Measurements from ENCODE around the gene NOB1. TPM values are rescaled to one million over a fixed set of nuclear protein-coding genes. Genes with fewer than 3 reads are reported as not detected.

NOB1 gene
- total and polyA plus RNA-seq, 2 donors (not counting 1 experiment from before 2014, with no cell fraction given): 42.3 to 44.9 TPM

GRCh38 chr16:69804297-69804696, 49.6 kb upstream of the NOB1 start:
- H3K79me2 ChIP-seq (ENCODE audit: control insufficient read depth, insufficient read depth, low read length): peaks cover 20% of the 10 kb centered on the region
- no peaks in the 10 kb centered on the region for H3K4me1 Mint-ChIP-seq
- H3K4me3 Mint-ChIP-seq: no peak overlapping the region
- H3K27ac Mint-ChIP-seq: no peak overlapping the region
- no CpG with 5 or more reads among the region's 1 CpG for WGBS (ENCODE audit: insufficient coverage)
- H3K9me3 ChIP-seq (ENCODE audit: control extremely low read depth in 1 of 3, control insufficient read depth in 2 of 3, insufficient read depth in 1 of 3, low read length in 2 of 3): no peaks in the 10 kb centered on the region
- ATAC-seq (ENCODE audit: low read depth): no peak
- H2AFZ ChIP-seq (ENCODE audit: insufficient read depth, low read depth, low read length, poor library complexity, severe bottlenecking): no peak overlapping the region
- TF ChIP-seq, protein P1, sequence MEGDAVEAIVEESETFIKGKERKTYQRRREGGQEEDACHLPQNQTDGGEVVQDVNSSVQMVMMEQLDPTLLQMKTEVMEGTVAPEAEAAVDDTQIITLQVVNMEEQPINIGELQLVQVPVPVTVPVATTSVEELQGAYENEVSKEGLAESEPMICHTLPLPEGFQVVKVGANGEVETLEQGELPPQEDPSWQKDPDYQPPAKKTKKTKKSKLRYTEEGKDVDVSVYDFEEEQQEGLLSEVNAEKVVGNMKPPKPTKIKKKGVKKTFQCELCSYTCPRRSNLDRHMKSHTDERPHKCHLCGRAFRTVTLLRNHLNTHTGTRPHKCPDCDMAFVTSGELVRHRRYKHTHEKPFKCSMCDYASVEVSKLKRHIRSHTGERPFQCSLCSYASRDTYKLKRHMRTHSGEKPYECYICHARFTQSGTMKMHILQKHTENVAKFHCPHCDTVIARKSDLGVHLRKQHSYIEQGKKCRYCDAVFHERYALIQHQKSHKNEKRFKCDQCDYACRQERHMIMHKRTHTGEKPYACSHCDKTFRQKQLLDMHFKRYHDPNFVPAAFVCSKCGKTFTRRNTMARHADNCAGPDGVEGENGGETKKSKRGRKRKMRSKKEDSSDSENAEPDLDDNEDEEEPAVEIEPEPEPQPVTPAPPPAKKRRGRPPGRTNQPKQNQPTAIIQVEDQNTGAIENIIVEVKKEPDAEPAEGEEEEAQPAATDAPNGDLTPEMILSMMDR (IDR thresholded peaks at IDR 0.05): no peak
- TF ChIP-seq EZH2 (IDR thresholded peaks at IDR 0.05; ENCODE audit: borderline replicate concordance, insufficient read depth, low read depth, low read length, poor library complexity, severe bottlenecking): no peak
- no peaks in the 10 kb centered on the region for H3K27me3 ChIP-seq (replicated peaks in 1 of 4; ENCODE audit: control extremely low read depth in 1 of 4, control insufficient read depth in 3 of 4, insufficient read depth in 4 of 4, low read length in 3 of 4)
- H4K20me1 ChIP-seq (ENCODE audit: control insufficient read depth, insufficient read depth, low read length, poor library complexity, severe bottlenecking): no peaks in the 10 kb centered on the region
- no peaks in the 10 kb centered on the region for H3K9me3 Mint-ChIP-seq (ENCODE audit: insufficient read depth)
- H3K36me3 ChIP-seq (replicated peaks in 1 of 2; ENCODE audit: control extremely low read depth in 1 of 2, control insufficient read depth in 1 of 2, extremely low read depth in 1 of 2, insufficient read depth in 2 of 2, low read length in 1 of 2): peaks cover 5 to 47% of the 10 kb centered on the region in 2 experiments
- H3K9ac ChIP-seq (ENCODE audit: low read length): no peak overlapping the region
- H3K27me3 Mint-ChIP-seq: no peaks in the 10 kb centered on the region
- intact Hi-C loops (cut with micrococcal nuclease): no loop called here
- CTCF ChIA-PET: interaction anchor here (1.0 kb wide), 1 partner anchor 10 kb away, joined by 5 read pairs; no protein-coding TSS in a partner anchor
- H3K4me3 ChIP-seq (ENCODE audit: control extremely low read depth in 1 of 5, extremely low read depth in 1 of 5, insufficient read depth in 1 of 5, low read depth in 2 of 5, low read length in 4 of 5): no peak overlapping the region
- no peaks in the 10 kb centered on the region for H3K4me1 ChIP-seq (ENCODE audit: control insufficient read depth in 2 of 2, insufficient read depth in 2 of 2, low read length in 2 of 2)
- H3K27ac ChIP-seq (ENCODE audit: low read length in 2 of 2): no peak overlapping the region
- POLR2A ChIA-PET: no interaction called here
- DNase-seq: no peak
- no peak overlapping the region for H3K4me2 ChIP-seq (replicated peaks; ENCODE audit: low read depth, low read length, poor library complexity, severe bottlenecking)

DNA sequence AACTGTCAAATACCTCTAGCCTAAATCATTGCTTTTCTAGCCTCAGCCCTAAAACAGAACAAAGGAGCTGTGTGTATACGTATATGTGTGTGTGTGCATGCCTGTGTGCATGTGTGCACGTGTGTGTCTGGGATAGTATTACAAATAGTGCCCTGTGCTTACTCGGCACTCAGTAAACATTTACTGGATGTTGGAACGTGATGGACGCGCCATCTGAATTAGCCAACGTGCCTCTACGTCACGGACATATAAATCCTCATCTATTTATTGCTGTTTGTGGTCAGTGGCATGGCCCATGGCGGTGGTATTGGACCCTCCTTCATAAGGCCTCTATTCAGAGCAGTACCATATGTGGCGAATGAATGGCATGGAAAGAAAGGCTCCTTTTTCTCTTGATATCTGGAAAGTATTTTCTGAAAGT, 44.9 kb upstream of the NOB1 start:
- H3K27ac ChIP-seq (ENCODE audit: low read length in 2 of 2): no peak overlapping the region
- Mint-ChIP-seq H3K27me3 (no peaks in the 10 kb centered on the region), H3K4me1 (peaks cover 9% of the 10 kb centered on the region), H3K27ac (peak overlapping the region; percentile 17), H3K9me3 (ENCODE audit: insufficient read depth) (no peaks in the 10 kb centered on the region), H3K4me3 (no peak overlapping the region)
- H3K9me3 ChIP-seq (ENCODE audit: control extremely low read depth in 1 of 3, control insufficient read depth in 2 of 3, insufficient read depth in 1 of 3, low read length in 2 of 3): no peaks in the 10 kb centered on the region
- no peaks in the 10 kb centered on the region for H3K27me3 ChIP-seq (replicated peaks in 1 of 4; ENCODE audit: control extremely low read depth in 1 of 4, control insufficient read depth in 3 of 4, insufficient read depth in 4 of 4, low read length in 3 of 4)
- no peak overlapping the region for H3K4me2 ChIP-seq (replicated peaks; ENCODE audit: low read depth, low read length, poor library complexity, severe bottlenecking)
- DNase-seq: no peak
- no peak overlapping the region for H3K9ac ChIP-seq (ENCODE audit: low read length)
- no peak overlapping the region for H3K4me3 ChIP-seq (ENCODE audit: control extremely low read depth in 1 of 5, extremely low read depth in 1 of 5, insufficient read depth in 1 of 5, low read depth in 2 of 5, low read length in 4 of 5)
- intact Hi-C loops (cut with micrococcal nuclease): no loop called here
- ChIA-PET POLR2A (no interaction called here), CTCF (interaction anchor here (1.0 kb wide), 1 partner anchor 27 kb away, joined by 3 read pairs; no protein-coding TSS in a partner anchor)
- H4K20me1 ChIP-seq (ENCODE audit: control insufficient read depth, insufficient read depth, low read length, poor library complexity, severe bottlenecking): peaks cover 14% of the 10 kb centered on the region
- no peak for ATAC-seq (ENCODE audit: low read depth)
- WGBS (ENCODE audit: insufficient coverage): 87% methylated on average over 7 of the region's 11 CpGs
- H3K79me2 ChIP-seq (ENCODE audit: control insufficient read depth, insufficient read depth, low read length): peaks cover 14% of the 10 kb centered on the region
- H3K4me1 ChIP-seq (ENCODE audit: control insufficient read depth in 2 of 2, insufficient read depth in 2 of 2, low read length in 2 of 2): no peaks in the 10 kb centered on the region
- H2AFZ ChIP-seq (ENCODE audit: insufficient read depth, low read depth, low read length, poor library complexity, severe bottlenecking): no peak overlapping the region
- peaks cover 4 to 44% of the 10 kb centered on the region in 2 experiments for H3K36me3 ChIP-seq (replicated peaks in 1 of 2; ENCODE audit: control extremely low read depth in 1 of 2, control insufficient read depth in 1 of 2, extremely low read depth in 1 of 2, insufficient read depth in 2 of 2, low read length in 1 of 2)
- TF ChIP-seq, protein P1 (IDR thresholded peaks at IDR 0.05): no peak
- no peak for TF ChIP-seq EZH2 (IDR thresholded peaks at IDR 0.05; ENCODE audit: borderline replicate concordance, insufficient read depth, low read depth, low read length, poor library complexity, severe bottlenecking)

All from B cell (primary cell).